Tibial nerve (tissue), 4 donors: ENCODE data around the gene ROBO3. TPM values are rescaled to one million over a fixed set of nuclear protein-coding genes. Genes with fewer than 3 reads are reported as not detected.

ENCODE experiments used
- DNase-seq, 2 donors: peaks; one replicate each; pipeline ENCODE4 v3.0.0-alpha.2; 2019; ENCODE audit warnings: low spot score in 2 of 2
- H3K27ac ChIP-seq, 4 donors: fragments of 200-600 bp; sonication (generic) in 3 of 4; one replicate each; pipeline ENCODE4 v1.5.1; 2017 to 2019; ENCODE audit warnings: mild to moderate bottlenecking in 1 of 4
- H3K27me3 ChIP-seq, 2 donors: fragments of 200-600 bp; sonication (generic) in 1 of 2; one replicate each; pipeline versions ENCODE4 v1.5.1 to v1.6.0; 2017 to 2019
- H3K36me3 ChIP-seq, 3 donors: fragments of 200-600 bp; sonication (generic); one replicate each; pipeline ENCODE4 v1.5.1; 2018 to 2019
- H3K4me1 ChIP-seq, 4 donors: fragments of 200-600 bp; sonication (generic) in 3 of 4; one replicate each; pipeline ENCODE4 v1.5.1; 2017 to 2019
- H3K4me3 ChIP-seq, 4 donors: fragments of 200-600 bp; sonication (generic) in 3 of 4; one replicate each; pipeline ENCODE4 v1.5.1; 2017 to 2019; ENCODE audit warnings: mild to moderate bottlenecking in 1 of 4, moderate library complexity in 1 of 4
- H3K9me3 ChIP-seq, 4 donors: fragments of 200-600 bp; sonication (generic) in 3 of 4; one replicate each; pipeline ENCODE4 v1.5.1; 2017 to 2019
- CTCF ChIP-seq, 5 experiments: fragments of 200-600 bp in 3 of 5; fragments of 450-650 bp in 2 of 5; sonication (generic) in 3 of 5; IDR thresholded peaks; one replicate each; pipeline ENCODE4 v1.5.1; 2016 to 2019; ENCODE audit warnings: antibody characterized with exemption in 5 of 5, mild to moderate bottlenecking in 3 of 5, moderate library complexity in 2 of 5
- EP300 ChIP-seq, 2 donors: sonication (generic); formaldehyde crosslinking; IDR thresholded peaks; one replicate each; pipeline ENCODE4 v1.6.1; 2017; ENCODE audit warnings: antibody characterized with exemption in 2 of 2, mild to moderate bottlenecking in 1 of 2
- POLR2A ChIP-seq, 2 donors: fragments of 450-650 bp; IDR thresholded peaks; one replicate each; pipeline ENCODE4 v1.6.1; 2017; ENCODE audit warnings: antibody characterized with exemption in 2 of 2, mild to moderate bottlenecking in 2 of 2, moderate library complexity in 2 of 2
- WGBS, 2 donors: methylation state at CpG; one replicate each; pipeline ENCODE4 v1.1.5; 2018; 5-methylcytosine and 5-hydroxymethylcytosine counted together
- total RNA-seq, 4 donors: library from RNA; depleted of rRNA; stranded (reverse); fragments of >200 nt; gene quantifications; one replicate each; pipeline ENCODE4 v1.1.0, GENCODE V29; 2016

Gene ROBO3
- total RNA-seq, 4 donors from 2014 or later, result 22.2 to 34.3 (median 24.8) TPM

- TF ChIP-seq POLR2A (IDR thresholded peaks at IDR 0.05) (no peak), EP300 (IDR thresholded peaks at IDR 0.05) (no peak)
- 100% methylated on average over 1 of the region's 1 CpG for WGBS, 2 donors
Measured at GRCh38 chr11:124884340-124884739, 19.1 kb downstream of the ROBO3 start.

GRCh38 chr11:124884869-124885479 lies 19.7 kb downstream of the ROBO3 start:
- WGBS, 2 donors, result 68 to 70% methylated on average over 5 of the region's 5 CpGs
- Histone ChIP-seq H3K27me3 (no peaks in the 10 kb centered on the region), H3K36me3 (no peaks in the 10 kb centered on the region), H3K4me3 (no peak overlapping the region), H3K27ac (no peak overlapping the region), H3K9me3 (no peaks in the 10 kb centered on the region), H3K4me1 (peaks cover 0 to 39% (median 5%) of the 10 kb centered on the region in 4 donors)
- TF ChIP-seq POLR2A (IDR thresholded peaks at IDR 0.05) (no peak), CTCF (IDR thresholded peaks at IDR 0.05) (no peak), EP300 (IDR thresholded peaks at IDR 0.05) (no peak)
- DNase-seq, result no peak

More at GRCh38 chr11:124884340-124884739, 19.1 kb downstream of the ROBO3 start:
- DNase-seq, result no peak
- peaks cover 0 to 34% (median 3%) of the 10 kb centered on the region in 4 donors for H3K4me1 ChIP-seq
- no peaks in the 10 kb centered on the region for H3K36me3 ChIP-seq
- no peak overlapping the region for H3K27ac ChIP-seq
- no peaks in the 10 kb centered on the region for H3K27me3 ChIP-seq
- no peak overlapping the region for H3K4me3 ChIP-seq
- H3K9me3 ChIP-seq, result no peaks in the 10 kb centered on the region

GRCh38 chr11:124886476-124886875 lies 21.2 kb downstream of the ROBO3 start:
- H3K4me1 ChIP-seq, result peaks cover 0 to 48% (median 9%) of the 10 kb centered on the region in 4 donors
- no peaks in the 10 kb centered on the region for H3K36me3 ChIP-seq
- H3K4me3 ChIP-seq, result no peak overlapping the region
- no peaks in the 10 kb centered on the region for H3K9me3 ChIP-seq
- H3K27me3 ChIP-seq, result no peaks in the 10 kb centered on the region
- DNase-seq, result no peak
- 84 to 90% methylated on average over 11 of the region's 11 CpGs for WGBS, 2 donors
- H3K27ac ChIP-seq, result no peak overlapping the region
- TF ChIP-seq CTCF (IDR thresholded peaks at IDR 0.05) (no peak), POLR2A (IDR thresholded peaks at IDR 0.05) (no peak), EP300 (IDR thresholded peaks at IDR 0.05) (no peak)

- Histone ChIP-seq H3K9me3 (no peaks in the 10 kb centered on the region), H3K4me3 (no peak overlapping the region), H3K27me3 (no peaks in the 10 kb centered on the region), H3K4me1 (peaks cover 0 to 51% (median 9%) of the 10 kb centered on the region in 4 donors), H3K36me3 (no peaks in the 10 kb centered on the region), H3K27ac (no peak overlapping the region)
- DNase-seq, result no peak
- 85 to 88% methylated on average over 11 to 12 of the region's 12 CpGs for WGBS, 2 donors
- TF ChIP-seq EP300 (IDR thresholded peaks at IDR 0.05), result no peak
Measured at GRCh38 chr11:124886978-124887666, 21.9 kb downstream of the ROBO3 start.

- H3K4me1 ChIP-seq, result peaks cover 0 to 46% (median 8%) of the 10 kb centered on the region in 4 donors
- 83 to 86% methylated on average over 3 of the region's 3 CpGs for WGBS, 2 donors
- no peaks in the 10 kb centered on the region for H3K36me3 ChIP-seq
- no peak for DNase-seq
- H3K9me3 ChIP-seq, result no peaks in the 10 kb centered on the region
- TF ChIP-seq EP300 (IDR thresholded peaks at IDR 0.05) (no peak), POLR2A (IDR thresholded peaks at IDR 0.05) (no peak), CTCF (IDR thresholded peaks at IDR 0.05) (no peak)
- H3K27ac ChIP-seq, result no peak overlapping the region
- no peaks in the 10 kb centered on the region for H3K27me3 ChIP-seq
- no peak overlapping the region for H3K4me3 ChIP-seq
Measured at GRCh38 chr11:124887667-124888013, 22.4 kb downstream of the ROBO3 start.
